Heart left ventricle (tissue), 13 donors: Measurements from ENCODE around the gene ANKRD22.

Experiments
- CTCF ChIP-seq, 12 donors: fragments of 200-600 bp; sonication (generic) in 4 of 12; IDR thresholded peaks; one replicate each; pipeline versions ENCODE4 v1.5.0 to v1.8.0; 2018 to 2022; ENCODE audit warnings: antibody characterized with exemption in 12 of 12, mild to moderate bottlenecking in 5 of 12
- POLR2A ChIP-seq, 2 donors: fragments of 450-650 bp; IDR thresholded peaks; one replicate each; pipeline ENCODE4 v1.6.1; 2017; ENCODE audit warnings: antibody characterized with exemption in 2 of 2, mild to moderate bottlenecking in 2 of 2, moderate library complexity in 2 of 2
- donor health status: ischemic (EF 13 %, LVEDD 7.1; RV severe dilation, severe dysfunction).
- donor health status: DM: no; HTN: yes; CAD: no.
- donor health status: DM: no; HTN: no; CAD: no.
- donor health status: ischemic (EF 25% LVEDD 6.9; RV normal size, moderate dysfunction).
- donor health status: ischemic (EF 25% LVEDD 5.7; RV mildly dilated, moderate dysfunction).
- donor health status: ischemic (EF 35%, LVEDD 5.7; RV mildly dilated, moderate dysfunction).
- donor health status: nonischemic (EF 11% LVEDD 7.7; RV severe dilation, severe dysfunction).
- donor health status: DM: yes; HTN: yes; CAD: no.
- donor health status: PGD.
- donor health status: ischemic (EF 29% LVEDD 5.4; RV normal size, mild dysfunction).
- donor health status: nonischemic (EF 23%, LVEDD 6.1; RV moderate dilation, normal function).

DNA sequence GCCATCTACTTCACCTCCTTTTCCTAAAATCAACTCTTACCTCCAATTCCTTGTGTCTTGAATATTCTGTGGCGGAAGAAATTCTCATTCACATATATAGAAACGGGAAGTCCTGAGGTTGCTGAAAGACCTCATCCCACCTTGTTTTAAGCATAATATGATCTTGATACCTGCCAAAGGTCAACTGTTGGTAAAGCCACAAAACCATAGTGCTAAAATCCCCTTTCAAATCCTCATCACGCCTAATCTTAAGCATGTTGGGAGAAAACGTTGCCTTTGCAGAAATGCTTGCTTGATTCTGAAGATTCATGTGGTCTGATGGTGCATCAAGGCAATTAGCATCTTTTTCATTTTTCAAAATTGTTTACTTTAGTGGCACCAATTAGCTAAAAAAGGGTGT lies 8.5 kb downstream of the ANKRD22 start:
- TF ChIP-seq CTCF (IDR thresholded peaks at IDR 0.05) (no peak), POLR2A (IDR thresholded peaks at IDR 0.05) (no peak)
